WTC11 (cell line): ENCODE measurements around the gene RHOA. TPM values are rescaled to one million over a fixed set of nuclear protein-coding genes. Genes with fewer than 3 reads are reported as not detected.

ENCODE experiments used
- ATAC-seq: fragments of 200-7000 bp; cut with Tn5 transposase; 2 replicates; pipeline ENCODE4 v1.10.0; 2021; ENCODE audit warnings: mild to moderate bottlenecking, moderate library complexity
- CTCF ChIA-PET: fragments of 300-600 bp; sonication (Branson Sonifier 250); formaldehyde crosslinking; loops from one replicate; lab custom pipeline; 2021; ENCODE audit warnings: antibody characterized with exemption; lab: Charles Lee
- POLR2A ChIA-PET: fragments of 350-600 bp; sonication (Branson Sonifier 250); formaldehyde crosslinking; loops from one replicate; lab custom pipeline; 2021; ENCODE audit warnings: antibody characterized with exemption; lab: Charles Lee
- DNase-seq: peaks from one replicate; pipeline ENCODE4 v3.0.0; 2021; ENCODE audit warnings: low spot score
- H3K27ac Mint-ChIP-seq: 2 replicates; pipeline ENCODE4 v1.8.0; 2021; ENCODE audit warnings: mixed read lengths
- H3K27me3 Mint-ChIP-seq: 2 replicates; pipeline ENCODE4 v1.8.0; 2021; ENCODE audit warnings: low read depth, mild to moderate bottlenecking, moderate library complexity, mixed read lengths
- H3K36me3 Mint-ChIP-seq: 2 replicates; pipeline ENCODE4 v1.8.0; 2021; ENCODE audit warnings: mixed read lengths
- H3K4me1 Mint-ChIP-seq: 2 replicates; pipeline ENCODE4 v1.8.0; 2022; ENCODE audit warnings: mixed read lengths
- H3K4me3 Mint-ChIP-seq: 2 replicates; pipeline ENCODE4 v1.8.0; 2021; ENCODE audit warnings: mild to moderate bottlenecking, moderate library complexity, mixed read lengths
- H3K9me3 Mint-ChIP-seq: 2 replicates; pipeline ENCODE4 v1.8.0; 2021; ENCODE audit warnings: mixed read lengths
- ATF1 ChIP-seq: sonication (generic); formaldehyde crosslinking; IDR thresholded peaks from 2 replicates; pipeline ENCODE4 v1.8.1; 2023; ENCODE audit warnings: mild to moderate bottlenecking, moderate library complexity, missing genetic modification reagents
- CTCF ChIP-seq: fragments of 200-600 bp; IDR thresholded peaks from 2 replicates; pipeline ENCODE4 v1.8.0; 2022; ENCODE audit warnings: antibody characterized with exemption
- FOXP4 ChIP-seq: sonication (generic); formaldehyde crosslinking; IDR thresholded peaks from 2 replicates; pipeline ENCODE4 v1.8.0; 2022; ENCODE audit warnings: mild to moderate bottlenecking, missing genetic modification reagents
- GTF2I ChIP-seq: fragments of 250-450 bp; sonication (Bioruptor Pico); conservative IDR thresholded peaks from 2 replicates; pipeline ENCODE4 v1.4.0; 2021; ENCODE audit warnings: mild to moderate bottlenecking
- MYBL2 ChIP-seq: sonication (generic); formaldehyde crosslinking; IDR thresholded peaks from 2 replicates; pipeline ENCODE4 v1.8.1; 2023; ENCODE audit warnings: mild to moderate bottlenecking, moderate library complexity, missing genetic modification reagents
- NFATC4 ChIP-seq: fragments of 250-450 bp; sonication (Bioruptor Pico); IDR thresholded peaks from 2 replicates; pipeline ENCODE4 v1.9.0; 2021; ENCODE audit warnings: mild to moderate bottlenecking
- NR2C2 ChIP-seq: sonication (generic); formaldehyde crosslinking; IDR thresholded peaks from 2 replicates; pipeline ENCODE4 v1.8.0; 2022; ENCODE audit warnings: mild to moderate bottlenecking, missing genetic modification reagents
- NR3C1 ChIP-seq: sonication (generic); formaldehyde crosslinking; conservative IDR thresholded peaks from 2 replicates; pipeline ENCODE4 v1.8.1; 2023; ENCODE audit warnings: low read depth, mild to moderate bottlenecking, missing genetic modification reagents
- ZNF232 ChIP-seq: sonication (generic); formaldehyde crosslinking; IDR thresholded peaks from 2 replicates; pipeline ENCODE4 v1.8.0; 2022; ENCODE audit warnings: mild to moderate bottlenecking, missing genetic modification reagents
- ZSCAN18 ChIP-seq: fragments of 250-450 bp; sonication (Bioruptor Pico); IDR thresholded peaks from 2 replicates; pipeline ENCODE4 v2.1.2; 2022; ENCODE audit warnings: mild to moderate bottlenecking, moderate library complexity
- total RNA-seq: library from RNA; stranded (reverse); gene quantifications from 3 replicates; pipeline ENCODE4 v1.2.3, GENCODE V29; 2021
- TF ChIP-seq, protein P1 (sequence below): sonication (generic); formaldehyde crosslinking; IDR thresholded peaks from 2 replicates; pipeline ENCODE4 v1.8.1; 2023; ENCODE audit warnings: mild to moderate bottlenecking, missing genetic modification reagents, borderline replicate concordance
- TF ChIP-seq, protein P2 (sequence below): sonication (generic); formaldehyde crosslinking; IDR thresholded peaks from 2 replicates; pipeline ENCODE4 v1.8.0; 2023; ENCODE audit warnings: mild to moderate bottlenecking, missing genetic modification reagents
- TF ChIP-seq, protein P3 (sequence below): sonication (generic); formaldehyde crosslinking; IDR thresholded peaks from 2 replicates; pipeline ENCODE4 v1.8.0; 2023; ENCODE audit warnings: missing genetic modification reagents, mild to moderate bottlenecking, borderline replicate concordance
- TF ChIP-seq, protein P4 (sequence below): fragments of 250-450 bp; sonication (Bioruptor Pico); IDR thresholded peaks from 2 replicates; pipeline ENCODE4 v1.8.0; 2021; ENCODE audit warnings: mild to moderate bottlenecking
- TF ChIP-seq, protein P5 (sequence below): sonication (generic); formaldehyde crosslinking; IDR thresholded peaks from 2 replicates; pipeline ENCODE4 v1.8.0; 2022; ENCODE audit warnings: mild to moderate bottlenecking, missing genetic modification reagents
- TF ChIP-seq, protein P6 (sequence below): sonication (generic); formaldehyde crosslinking; IDR thresholded peaks from 2 replicates; pipeline ENCODE4 v1.8.1; 2023; ENCODE audit warnings: mild to moderate bottlenecking, missing genetic modification reagents, moderate library complexity

Gene RHOA
- total RNA-seq, 1 experiment from 2014 or later, result 367 TPM

DNA sequence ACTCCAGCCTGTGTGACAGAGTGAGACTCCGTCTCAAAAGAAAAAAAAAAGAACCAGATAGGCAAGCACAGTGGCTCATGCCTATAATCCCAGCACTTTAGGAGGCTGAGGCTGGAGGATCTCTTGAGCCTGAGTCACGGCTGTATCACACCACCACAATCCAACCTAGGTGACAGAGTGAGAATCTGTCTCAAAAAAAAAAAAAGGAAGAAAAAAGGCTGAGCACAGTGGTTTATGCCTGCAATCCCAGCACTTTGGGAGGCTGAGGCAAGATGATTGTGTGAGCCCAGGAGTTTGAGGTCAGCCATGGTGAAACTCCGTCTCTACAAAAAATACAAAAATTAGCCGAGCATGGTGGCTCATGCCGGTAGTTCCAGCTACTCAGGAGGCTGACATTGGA, 23.0 kb upstream of the RHOA start:
- Mint-ChIP-seq H3K4me3 (no peak overlapping the region), H3K36me3 (no peaks in the 10 kb centered on the region), H3K27ac (no peak overlapping the region), H3K27me3 (no peaks in the 10 kb centered on the region; the same call in 1 of the 2 replicates), H3K9me3 (no peaks in the 10 kb centered on the region), H3K4me1 (no peaks in the 10 kb centered on the region)
- DNase-seq (no peak), ATAC-seq (no peak)
- no peak for TF ChIP-seq ZSCAN18 (CRISPR knock-in tag)
- no peak for TF ChIP-seq NR3C1
- TF ChIP-seq FOXP4 (CRISPR knock-in tag), result no peak
- TF ChIP-seq, protein P1, sequence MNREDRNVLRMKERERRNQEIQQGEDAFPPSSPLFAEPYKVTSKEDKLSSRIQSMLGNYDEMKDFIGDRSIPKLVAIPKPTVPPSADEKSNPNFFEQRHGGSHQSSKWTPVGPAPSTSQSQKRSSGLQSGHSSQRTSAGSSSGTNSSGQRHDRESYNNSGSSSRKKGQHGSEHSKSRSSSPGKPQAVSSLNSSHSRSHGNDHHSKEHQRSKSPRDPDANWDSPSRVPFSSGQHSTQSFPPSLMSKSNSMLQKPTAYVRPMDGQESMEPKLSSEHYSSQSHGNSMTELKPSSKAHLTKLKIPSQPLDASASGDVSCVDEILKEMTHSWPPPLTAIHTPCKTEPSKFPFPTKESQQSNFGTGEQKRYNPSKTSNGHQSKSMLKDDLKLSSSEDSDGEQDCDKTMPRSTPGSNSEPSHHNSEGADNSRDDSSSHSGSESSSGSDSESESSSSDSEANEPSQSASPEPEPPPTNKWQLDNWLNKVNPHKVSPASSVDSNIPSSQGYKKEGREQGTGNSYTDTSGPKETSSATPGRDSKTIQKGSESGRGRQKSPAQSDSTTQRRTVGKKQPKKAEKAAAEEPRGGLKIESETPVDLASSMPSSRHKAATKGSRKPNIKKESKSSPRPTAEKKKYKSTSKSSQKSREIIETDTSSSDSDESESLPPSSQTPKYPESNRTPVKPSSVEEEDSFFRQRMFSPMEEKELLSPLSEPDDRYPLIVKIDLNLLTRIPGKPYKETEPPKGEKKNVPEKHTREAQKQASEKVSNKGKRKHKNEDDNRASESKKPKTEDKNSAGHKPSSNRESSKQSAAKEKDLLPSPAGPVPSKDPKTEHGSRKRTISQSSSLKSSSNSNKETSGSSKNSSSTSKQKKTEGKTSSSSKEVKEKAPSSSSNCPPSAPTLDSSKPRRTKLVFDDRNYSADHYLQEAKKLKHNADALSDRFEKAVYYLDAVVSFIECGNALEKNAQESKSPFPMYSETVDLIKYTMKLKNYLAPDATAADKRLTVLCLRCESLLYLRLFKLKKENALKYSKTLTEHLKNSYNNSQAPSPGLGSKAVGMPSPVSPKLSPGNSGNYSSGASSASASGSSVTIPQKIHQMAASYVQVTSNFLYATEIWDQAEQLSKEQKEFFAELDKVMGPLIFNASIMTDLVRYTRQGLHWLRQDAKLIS, result no peak
- TF ChIP-seq, protein P2, sequence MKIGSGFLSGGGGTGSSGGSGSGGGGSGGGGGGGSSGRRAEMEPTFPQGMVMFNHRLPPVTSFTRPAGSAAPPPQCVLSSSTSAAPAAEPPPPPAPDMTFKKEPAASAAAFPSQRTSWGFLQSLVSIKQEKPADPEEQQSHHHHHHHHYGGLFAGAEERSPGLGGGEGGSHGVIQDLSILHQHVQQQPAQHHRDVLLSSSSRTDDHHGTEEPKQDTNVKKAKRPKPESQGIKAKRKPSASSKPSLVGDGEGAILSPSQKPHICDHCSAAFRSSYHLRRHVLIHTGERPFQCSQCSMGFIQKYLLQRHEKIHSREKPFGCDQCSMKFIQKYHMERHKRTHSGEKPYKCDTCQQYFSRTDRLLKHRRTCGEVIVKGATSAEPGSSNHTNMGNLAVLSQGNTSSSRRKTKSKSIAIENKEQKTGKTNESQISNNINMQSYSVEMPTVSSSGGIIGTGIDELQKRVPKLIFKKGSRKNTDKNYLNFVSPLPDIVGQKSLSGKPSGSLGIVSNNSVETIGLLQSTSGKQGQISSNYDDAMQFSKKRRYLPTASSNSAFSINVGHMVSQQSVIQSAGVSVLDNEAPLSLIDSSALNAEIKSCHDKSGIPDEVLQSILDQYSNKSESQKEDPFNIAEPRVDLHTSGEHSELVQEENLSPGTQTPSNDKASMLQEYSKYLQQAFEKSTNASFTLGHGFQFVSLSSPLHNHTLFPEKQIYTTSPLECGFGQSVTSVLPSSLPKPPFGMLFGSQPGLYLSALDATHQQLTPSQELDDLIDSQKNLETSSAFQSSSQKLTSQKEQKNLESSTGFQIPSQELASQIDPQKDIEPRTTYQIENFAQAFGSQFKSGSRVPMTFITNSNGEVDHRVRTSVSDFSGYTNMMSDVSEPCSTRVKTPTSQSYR (CRISPR knock-in tag), result no peak
- TF ChIP-seq ZNF232, result no peak
- no peak for TF ChIP-seq ATF1 (CRISPR knock-in tag)
- TF ChIP-seq, protein P3, sequence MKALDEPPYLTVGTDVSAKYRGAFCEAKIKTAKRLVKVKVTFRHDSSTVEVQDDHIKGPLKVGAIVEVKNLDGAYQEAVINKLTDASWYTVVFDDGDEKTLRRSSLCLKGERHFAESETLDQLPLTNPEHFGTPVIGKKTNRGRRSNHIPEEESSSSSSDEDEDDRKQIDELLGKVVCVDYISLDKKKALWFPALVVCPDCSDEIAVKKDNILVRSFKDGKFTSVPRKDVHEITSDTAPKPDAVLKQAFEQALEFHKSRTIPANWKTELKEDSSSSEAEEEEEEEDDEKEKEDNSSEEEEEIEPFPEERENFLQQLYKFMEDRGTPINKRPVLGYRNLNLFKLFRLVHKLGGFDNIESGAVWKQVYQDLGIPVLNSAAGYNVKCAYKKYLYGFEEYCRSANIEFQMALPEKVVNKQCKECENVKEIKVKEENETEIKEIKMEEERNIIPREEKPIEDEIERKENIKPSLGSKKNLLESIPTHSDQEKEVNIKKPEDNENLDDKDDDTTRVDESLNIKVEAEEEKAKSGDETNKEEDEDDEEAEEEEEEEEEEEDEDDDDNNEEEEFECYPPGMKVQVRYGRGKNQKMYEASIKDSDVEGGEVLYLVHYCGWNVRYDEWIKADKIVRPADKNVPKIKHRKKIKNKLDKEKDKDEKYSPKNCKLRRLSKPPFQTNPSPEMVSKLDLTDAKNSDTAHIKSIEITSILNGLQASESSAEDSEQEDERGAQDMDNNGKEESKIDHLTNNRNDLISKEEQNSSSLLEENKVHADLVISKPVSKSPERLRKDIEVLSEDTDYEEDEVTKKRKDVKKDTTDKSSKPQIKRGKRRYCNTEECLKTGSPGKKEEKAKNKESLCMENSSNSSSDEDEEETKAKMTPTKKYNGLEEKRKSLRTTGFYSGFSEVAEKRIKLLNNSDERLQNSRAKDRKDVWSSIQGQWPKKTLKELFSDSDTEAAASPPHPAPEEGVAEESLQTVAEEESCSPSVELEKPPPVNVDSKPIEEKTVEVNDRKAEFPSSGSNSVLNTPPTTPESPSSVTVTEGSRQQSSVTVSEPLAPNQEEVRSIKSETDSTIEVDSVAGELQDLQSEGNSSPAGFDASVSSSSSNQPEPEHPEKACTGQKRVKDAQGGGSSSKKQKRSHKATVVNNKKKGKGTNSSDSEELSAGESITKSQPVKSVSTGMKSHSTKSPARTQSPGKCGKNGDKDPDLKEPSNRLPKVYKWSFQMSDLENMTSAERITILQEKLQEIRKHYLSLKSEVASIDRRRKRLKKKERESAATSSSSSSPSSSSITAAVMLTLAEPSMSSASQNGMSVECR (CRISPR knock-in tag), result no peak
- no peak for TF ChIP-seq GTF2I (CRISPR knock-in tag)
- TF ChIP-seq, protein P4, sequence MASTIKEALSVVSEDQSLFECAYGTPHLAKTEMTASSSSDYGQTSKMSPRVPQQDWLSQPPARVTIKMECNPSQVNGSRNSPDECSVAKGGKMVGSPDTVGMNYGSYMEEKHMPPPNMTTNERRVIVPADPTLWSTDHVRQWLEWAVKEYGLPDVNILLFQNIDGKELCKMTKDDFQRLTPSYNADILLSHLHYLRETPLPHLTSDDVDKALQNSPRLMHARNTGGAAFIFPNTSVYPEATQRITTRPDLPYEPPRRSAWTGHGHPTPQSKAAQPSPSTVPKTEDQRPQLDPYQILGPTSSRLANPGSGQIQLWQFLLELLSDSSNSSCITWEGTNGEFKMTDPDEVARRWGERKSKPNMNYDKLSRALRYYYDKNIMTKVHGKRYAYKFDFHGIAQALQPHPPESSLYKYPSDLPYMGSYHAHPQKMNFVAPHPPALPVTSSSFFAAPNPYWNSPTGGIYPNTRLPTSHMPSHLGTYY (CRISPR knock-in tag), result no peak
- TF ChIP-seq, protein P5, sequence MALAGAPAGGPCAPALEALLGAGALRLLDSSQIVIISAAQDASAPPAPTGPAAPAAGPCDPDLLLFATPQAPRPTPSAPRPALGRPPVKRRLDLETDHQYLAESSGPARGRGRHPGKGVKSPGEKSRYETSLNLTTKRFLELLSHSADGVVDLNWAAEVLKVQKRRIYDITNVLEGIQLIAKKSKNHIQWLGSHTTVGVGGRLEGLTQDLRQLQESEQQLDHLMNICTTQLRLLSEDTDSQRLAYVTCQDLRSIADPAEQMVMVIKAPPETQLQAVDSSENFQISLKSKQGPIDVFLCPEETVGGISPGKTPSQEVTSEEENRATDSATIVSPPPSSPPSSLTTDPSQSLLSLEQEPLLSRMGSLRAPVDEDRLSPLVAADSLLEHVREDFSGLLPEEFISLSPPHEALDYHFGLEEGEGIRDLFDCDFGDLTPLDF (CRISPR knock-in tag), result no peak
- no peak for TF ChIP-seq MYBL2 (CRISPR knock-in tag)
- no peak for TF ChIP-seq CTCF
- no peak for TF ChIP-seq NR2C2 (CRISPR knock-in tag)
- TF ChIP-seq NFATC4 (CRISPR knock-in tag), result no peak
- TF ChIP-seq, protein P6, sequence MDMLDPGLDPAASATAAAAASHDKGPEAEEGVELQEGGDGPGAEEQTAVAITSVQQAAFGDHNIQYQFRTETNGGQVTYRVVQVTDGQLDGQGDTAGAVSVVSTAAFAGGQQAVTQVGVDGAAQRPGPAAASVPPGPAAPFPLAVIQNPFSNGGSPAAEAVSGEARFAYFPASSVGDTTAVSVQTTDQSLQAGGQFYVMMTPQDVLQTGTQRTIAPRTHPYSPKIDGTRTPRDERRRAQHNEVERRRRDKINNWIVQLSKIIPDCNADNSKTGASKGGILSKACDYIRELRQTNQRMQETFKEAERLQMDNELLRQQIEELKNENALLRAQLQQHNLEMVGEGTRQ (CRISPR knock-in tag), result no peak
- ChIA-PET CTCF (no interaction called here), POLR2A (no interaction called here)
